Measurements from ENCODE around the gene PTH2R.

The PTH2R gene

GRCh38 chr2:208492069-208492468 lies 85.5 kb downstream of the PTH2R start:
- TF ChIP-seq TOX (CRISPR knock-in tag; IDR thresholded peaks at IDR 0.05; ENCODE audit: borderline replicate concordance) (no peak), SNAI2 (CRISPR knock-in tag; IDR thresholded peaks at IDR 0.05) (no peak), TSHZ2 (CRISPR knock-in tag; IDR thresholded peaks at IDR 0.05) (no peak), TCF4 (CRISPR knock-in tag; IDR thresholded peaks at IDR 0.05; ENCODE audit: borderline replicate concordance) (no peak), PATZ1 (CRISPR knock-in tag; IDR thresholded peaks at IDR 0.05; ENCODE audit: borderline replicate concordance) (no peak), ZNF70 (CRISPR knock-in tag; IDR thresholded peaks at IDR 0.05) (no peak), RARB (CRISPR knock-in tag; IDR thresholded peaks at IDR 0.05) (no peak), ZNF565 (CRISPR knock-in tag; conservative IDR thresholded peaks at IDR 0.05; ENCODE audit: low read depth) (no peak), BACH2 (CRISPR knock-in tag; IDR thresholded peaks at IDR 0.05; ENCODE audit: borderline replicate concordance) (no peak), POU6F1 (CRISPR knock-in tag; IDR thresholded peaks at IDR 0.05; ENCODE audit: borderline replicate concordance, low read depth) (no peak), ISL1 (CRISPR knock-in tag; IDR thresholded peaks at IDR 0.05) (no peak), ZC3H10 (CRISPR knock-in tag; IDR thresholded peaks at IDR 0.05) (no peak), CREB5 (CRISPR knock-in tag; IDR thresholded peaks at IDR 0.05; ENCODE audit: low read depth) (no peak), PPARA (CRISPR knock-in tag; IDR thresholded peaks at IDR 0.05; ENCODE audit: borderline replicate concordance) (no peak)
- no peak for ATAC-seq

GRCh38 chr2:208493186-208493585 lies 86.6 kb downstream of the PTH2R start:
- TF ChIP-seq POU6F1 (CRISPR knock-in tag; IDR thresholded peaks at IDR 0.05; ENCODE audit: borderline replicate concordance, low read depth) (no peak), GLIS3 (CRISPR knock-in tag; IDR thresholded peaks at IDR 0.05) (no peak), ZFP30 (CRISPR knock-in tag; IDR thresholded peaks at IDR 0.05) (no peak)
- no peak for ATAC-seq

- no peak for ATAC-seq
- TF ChIP-seq CSRNP3 (CRISPR knock-in tag; IDR thresholded peaks at IDR 0.05) (no peak), ISL1 (CRISPR knock-in tag; IDR thresholded peaks at IDR 0.05) (no peak), ZNF8 (CRISPR knock-in tag; IDR thresholded peaks at IDR 0.05) (no peak), ZFP30 (CRISPR knock-in tag; IDR thresholded peaks at IDR 0.05) (no peak), PPARA (CRISPR knock-in tag; IDR thresholded peaks at IDR 0.05; ENCODE audit: borderline replicate concordance) (no peak), BACH2 (CRISPR knock-in tag; IDR thresholded peaks at IDR 0.05; ENCODE audit: borderline replicate concordance) (no peak), ZNF70 (CRISPR knock-in tag; IDR thresholded peaks at IDR 0.05) (no peak), GLIS3 (CRISPR knock-in tag; IDR thresholded peaks at IDR 0.05) (no peak), CREB5 (CRISPR knock-in tag; IDR thresholded peaks at IDR 0.05; ENCODE audit: low read depth) (no peak), TCF4 (CRISPR knock-in tag; IDR thresholded peaks at IDR 0.05; ENCODE audit: borderline replicate concordance) (no peak), TSHZ2 (CRISPR knock-in tag; IDR thresholded peaks at IDR 0.05) (no peak), ZNF565 (CRISPR knock-in tag; conservative IDR thresholded peaks at IDR 0.05; ENCODE audit: low read depth) (no peak)
These were observed 89.5 kb downstream of the PTH2R start for GRCh38 chr2:208496129-208496528.
